OCI-LY1 (cell line): ENCODE measurements around the gene IQCB1.

Experiments
- H2AFZ ChIP-seq: fragments of 200-600 bp; sonication (generic), shearing (Covaris generic); 2 replicates; pipeline ENCODE4 v1.6.0; 2014; ENCODE audit warnings: antibody characterized with exemption, mild to moderate bottlenecking, low read length
- H3F3A ChIP-seq: fragments of 200-600 bp; sonication (generic), shearing (Covaris generic); 2 replicates; pipeline ENCODE4 v1.6.0; 2014; ENCODE audit warnings: mild to moderate bottlenecking, antibody characterized with exemption, low read length, moderate library complexity; ENCODE audit not compliant: insufficient read depth
- H3K27ac ChIP-seq: fragments of 200-600 bp; sonication (generic); 2 replicates; pipeline ENCODE4 v1.5.1; 2014; ENCODE audit warnings: low read length, mixed run types, mild to moderate bottlenecking, low read depth; ENCODE audit not compliant: poor library complexity, severe bottlenecking
- H3K27me3 ChIP-seq: fragments of 200-600 bp; sonication (generic); 2 replicates; pipeline ENCODE4 v1.6.0; 2014; ENCODE audit warnings: antibody characterized with exemption, mild to moderate bottlenecking, low read length, moderate library complexity; ENCODE audit not compliant: insufficient read depth
- H3K36me3 ChIP-seq: fragments of 200-600 bp; sonication (generic); 2 replicates; pipeline ENCODE4 v1.6.1; 2014; ENCODE audit warnings: mild to moderate bottlenecking, antibody characterized with exemption, low read length, moderate library complexity, mixed read lengths; ENCODE audit not compliant: insufficient read depth
- H3K4me1 ChIP-seq: fragments of 200-600 bp; sonication (generic); 2 replicates; pipeline ENCODE4 v1.5.1; 2014; ENCODE audit warnings: mild to moderate bottlenecking, low read length, moderate library complexity; ENCODE audit not compliant: insufficient read depth, severe bottlenecking
- H3K4me2 ChIP-seq: fragments of 200-600 bp; sonication (generic), shearing (Covaris generic); 2 replicates; pipeline ENCODE4 v1.6.1; 2014; ENCODE audit warnings: low read length
- H3K4me3 ChIP-seq: fragments of 200-600 bp; sonication (generic); 2 replicates; pipeline ENCODE4 v1.5.1; 2014; ENCODE audit warnings: low read length, low read depth, mild to moderate bottlenecking, mixed read lengths; ENCODE audit not compliant: poor library complexity, severe bottlenecking
- H3K79me2 ChIP-seq: fragments of 200-600 bp; shearing (Covaris generic); 2 replicates; pipeline ENCODE4 v1.6.1; 2016; ENCODE audit warnings: mixed run types, low read length, mixed read lengths; ENCODE audit not compliant: insufficient read depth
- H3K9ac ChIP-seq: fragments of 200-600 bp; sonication (generic), shearing (Covaris generic); 2 replicates; pipeline ENCODE4 v1.6.1; 2014; ENCODE audit warnings: mild to moderate bottlenecking, low read length, mixed read lengths
- H3K9me2 ChIP-seq: fragments of 200-600 bp; sonication (generic), shearing (Covaris generic); 2 replicates; pipeline ENCODE4 v1.6.1; 2014; ENCODE audit warnings: low read depth, mild to moderate bottlenecking, low read length, mixed read lengths
- H3K9me3 ChIP-seq: fragments of 200-600 bp; shearing (Covaris generic); 2 replicates; pipeline ENCODE4 v1.6.1; 2014; ENCODE audit warnings: low read length, mixed read lengths
- H4K20me1 ChIP-seq: fragments of 200-600 bp; sonication (generic), shearing (Covaris generic); 2 replicates; pipeline ENCODE4 v1.6.0; 2016; ENCODE audit warnings: mild to moderate bottlenecking, low read length; ENCODE audit not compliant: insufficient read depth
- CTCF ChIP-seq: fragments of 200-600 bp; sonication (generic), shearing (Covaris generic); IDR thresholded peaks from 2 replicates; pipeline ENCODE4 v1.5.1; 2017; ENCODE audit warnings: mild to moderate bottlenecking, antibody characterized with exemption, low read length, moderate library complexity, mixed read lengths
- EZH2 ChIP-seq: fragments of 200-600 bp; sonication (generic), shearing (Covaris generic); IDR thresholded peaks from 2 replicates; pipeline ENCODE4 v1.8.0; 2017; ENCODE audit warnings: borderline replicate concordance, mixed run types, mild to moderate bottlenecking, antibody characterized with exemption, low read length, moderate library complexity, mixed read lengths

The IQCB1 gene

GRCh38 chr3:121769246-121769645, 65.6 kb downstream of the IQCB1 start:
- Histone ChIP-seq H3F3A (peaks cover 3% of the 10 kb centered on the region; the same call in 1 of the 2 replicates), H3K27ac (no peak overlapping the region), H3K27me3 (no peaks in the 10 kb centered on the region), H2AFZ (no peak overlapping the region), H4K20me1 (no peaks in the 10 kb centered on the region), H3K36me3 (peaks cover 49% of the 10 kb centered on the region), H3K79me2 (no peaks in the 10 kb centered on the region), H3K9me2 (no peaks in the 10 kb centered on the region), H3K4me1 (no peaks in the 10 kb centered on the region), H3K9me3 (no peaks in the 10 kb centered on the region), H3K4me2 (no peak overlapping the region), H3K4me3 (no peak overlapping the region), H3K9ac (no peak overlapping the region)
- TF ChIP-seq CTCF, result no peak
- TF ChIP-seq EZH2, result no peak

- TF ChIP-seq EZH2 (no peak), CTCF (no peak)
- no peaks in the 10 kb centered on the region for H4K20me1 ChIP-seq
Observed at GRCh38 chr3:121768452-121768851, 66.4 kb downstream of the IQCB1 start.

GRCh38 chr3:121759541-121760202, 75.2 kb downstream of the IQCB1 start:
- Histone ChIP-seq H3K79me2 (no peaks in the 10 kb centered on the region), H3K9me2 (no peaks in the 10 kb centered on the region), H3K9me3 (no peaks in the 10 kb centered on the region), H3K27me3 (no peaks in the 10 kb centered on the region), H3F3A (no peaks in the 10 kb centered on the region), H3K4me2 (no peak overlapping the region), H2AFZ (no peak overlapping the region), H3K4me3 (no peak overlapping the region), H4K20me1 (no peaks in the 10 kb centered on the region), H3K9ac (no peak overlapping the region), H3K27ac (no peak overlapping the region), H3K36me3 (no peaks in the 10 kb centered on the region), H3K4me1 (peaks cover 6% of the 10 kb centered on the region)
- TF ChIP-seq EZH2 (no peak), CTCF (no peak)

More at GRCh38 chr3:121768452-121768851, 66.4 kb downstream of the IQCB1 start:
- Histone ChIP-seq H3K4me3 (no peak overlapping the region), H2AFZ (no peak overlapping the region), H3K27ac (no peak overlapping the region), H3K36me3 (peaks cover 41% of the 10 kb centered on the region), H3K9me2 (no peaks in the 10 kb centered on the region), H3K27me3 (no peaks in the 10 kb centered on the region), H3F3A (peaks cover 3% of the 10 kb centered on the region; the same call in 1 of the 2 replicates), H3K4me2 (no peak overlapping the region), H3K79me2 (no peaks in the 10 kb centered on the region), H3K4me1 (no peaks in the 10 kb centered on the region), H3K9me3 (no peaks in the 10 kb centered on the region), H3K9ac (no peak overlapping the region)
